HG03045 (cell line): Measurements from ENCODE around the gene MZF1.

Source experiments
- ATAC-seq: cut with Tn5 transposase; IDR thresholded peaks from one replicate; pipeline ENCODE4 v1.9.1; 2021; ENCODE audit warnings: mild to moderate bottlenecking, moderate library complexity; ENCODE audit not compliant: unreplicated experiment

MZF1 gene

DNA sequence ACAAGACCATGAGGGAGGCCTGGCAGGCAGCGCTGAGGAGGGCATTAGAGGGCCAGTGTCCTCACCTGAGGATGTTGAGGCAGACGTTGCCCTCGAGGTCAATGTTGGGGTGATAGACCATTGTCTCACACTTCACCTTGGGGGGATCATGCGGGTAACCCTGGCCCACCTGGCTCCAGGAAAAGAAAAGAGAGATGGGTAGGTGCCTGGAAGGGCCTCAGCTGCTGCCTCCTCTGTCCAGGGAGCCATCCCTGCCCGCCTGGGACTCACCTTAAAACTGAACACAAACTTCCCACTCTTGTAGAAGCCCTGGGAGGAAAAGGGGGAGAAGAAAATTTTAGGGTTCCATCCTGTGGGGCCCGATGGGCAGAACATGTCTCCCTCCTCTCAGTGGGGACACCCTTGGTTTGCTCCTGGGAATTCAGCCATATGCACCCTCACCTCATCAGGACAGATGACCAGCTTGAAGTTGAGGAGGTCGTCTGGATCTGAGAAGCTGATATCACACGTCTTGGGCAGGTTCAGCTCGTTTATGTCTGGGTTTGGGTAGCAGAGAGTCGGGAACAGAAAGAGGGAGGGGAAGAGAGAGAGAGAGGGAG is 16.4 kb downstream of the MZF1 start:
- ATAC-seq, result no peak

DNA sequence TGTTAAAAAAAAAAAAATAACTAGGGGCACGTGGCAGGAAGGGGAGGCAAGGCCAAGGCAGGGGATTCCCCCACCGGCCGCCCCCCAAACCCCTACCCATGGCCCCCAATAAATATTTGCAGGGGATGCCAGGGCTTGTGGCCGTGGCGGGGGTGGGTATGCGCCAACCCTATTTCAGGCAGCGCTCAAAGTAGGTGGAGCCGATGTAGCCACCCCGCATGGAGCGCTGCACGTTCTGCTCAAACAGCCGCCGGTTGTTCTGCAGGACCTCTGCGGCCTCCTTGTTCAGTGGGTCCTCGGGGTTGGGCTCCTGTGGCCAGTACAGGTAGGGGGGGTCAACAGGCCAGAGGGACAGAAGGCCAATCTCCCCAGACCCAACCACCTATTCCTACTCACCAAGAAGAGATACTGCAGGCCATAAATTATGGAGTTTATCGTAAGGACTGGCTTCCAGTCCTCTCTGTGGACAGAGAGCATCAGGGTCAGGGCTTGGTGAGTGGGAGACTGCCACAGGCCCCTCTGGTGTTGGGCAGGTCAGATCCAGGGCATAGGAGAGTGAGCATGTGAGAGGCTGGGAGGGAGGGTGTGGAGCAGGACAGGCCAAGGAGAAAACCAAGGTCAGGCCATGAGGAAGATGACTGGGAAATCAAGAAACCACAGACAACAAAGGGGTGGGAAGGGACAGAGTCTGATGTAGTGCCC is 17.1 kb downstream of the MZF1 start:
- no peak for ATAC-seq

DNA sequence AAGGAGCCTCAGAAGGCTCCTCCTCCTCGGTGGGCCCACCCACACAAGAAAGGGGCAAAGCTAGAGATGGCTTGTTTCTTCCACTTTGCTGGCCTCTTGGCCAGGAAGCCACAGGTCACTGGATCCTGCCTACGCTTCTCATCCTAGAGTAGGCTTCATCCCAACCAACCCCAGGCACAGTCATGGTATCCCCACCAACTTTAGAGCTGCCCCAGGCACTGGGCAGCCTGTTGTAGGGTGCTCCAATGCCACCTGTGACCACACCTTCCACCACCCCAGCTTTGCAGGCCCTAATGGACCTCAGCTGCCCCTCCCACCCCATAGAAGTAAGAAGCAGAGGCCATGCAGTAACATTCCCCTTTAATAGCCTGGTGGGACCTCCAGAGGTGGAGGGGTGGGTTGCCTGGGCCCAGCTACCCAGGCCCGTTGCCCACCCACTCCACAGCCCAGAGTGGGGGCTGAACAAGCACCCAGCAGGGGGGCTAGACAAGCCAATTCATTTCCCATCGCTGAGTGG is 17.7 kb downstream of the MZF1 start:
- ATAC-seq, result no peak

DNA sequence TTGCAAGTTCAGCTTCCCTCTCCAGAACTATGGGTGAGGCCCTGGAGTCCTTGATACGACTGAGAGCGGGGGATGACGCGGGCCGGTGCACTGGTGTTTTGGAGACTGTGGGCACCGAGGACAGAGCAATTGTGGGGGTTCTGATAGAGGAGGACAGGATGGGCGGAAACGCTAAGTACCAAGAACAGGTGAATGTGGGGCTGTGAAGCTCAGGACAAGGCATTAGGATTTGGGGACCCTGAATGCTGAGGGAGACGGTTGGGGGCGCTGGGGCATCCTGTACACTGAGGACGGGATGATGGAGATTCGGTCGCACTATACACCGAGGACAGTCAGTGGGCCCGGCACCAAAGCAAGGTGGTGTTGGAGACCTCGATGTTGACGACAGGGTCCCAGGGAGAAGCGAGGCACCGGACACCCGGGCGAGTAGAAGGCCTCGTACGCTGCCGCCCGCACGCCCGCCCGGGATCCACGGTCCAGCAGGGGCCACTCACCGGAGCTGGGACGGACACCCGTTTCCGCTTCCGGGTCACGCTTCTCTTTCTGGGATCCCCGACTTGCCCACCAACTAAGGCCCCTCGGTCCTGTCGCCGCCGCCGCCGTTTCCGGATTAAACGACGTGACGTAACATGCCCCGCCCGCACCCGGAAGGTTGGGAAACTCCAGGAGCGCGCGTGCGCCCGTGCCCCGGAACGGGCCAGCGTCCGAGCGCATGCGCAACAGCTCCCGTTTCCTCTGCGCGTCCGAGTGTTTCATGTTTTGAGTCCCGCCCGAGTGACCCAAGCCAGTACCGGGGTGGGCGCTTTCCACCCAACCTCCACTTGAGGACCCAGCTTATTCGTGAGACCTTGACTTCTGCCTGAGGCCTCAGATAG is 18.4 kb downstream of the MZF1 start, which contains the start of gene CHMP2A:
Gene CHMP2A (minus strand): TSS at position 612 of the 875 bp plus-strand sequence. CDS start 893 bp downstream, outside the sequence.
- ATAC-seq, result peak; percentile 29

DNA sequence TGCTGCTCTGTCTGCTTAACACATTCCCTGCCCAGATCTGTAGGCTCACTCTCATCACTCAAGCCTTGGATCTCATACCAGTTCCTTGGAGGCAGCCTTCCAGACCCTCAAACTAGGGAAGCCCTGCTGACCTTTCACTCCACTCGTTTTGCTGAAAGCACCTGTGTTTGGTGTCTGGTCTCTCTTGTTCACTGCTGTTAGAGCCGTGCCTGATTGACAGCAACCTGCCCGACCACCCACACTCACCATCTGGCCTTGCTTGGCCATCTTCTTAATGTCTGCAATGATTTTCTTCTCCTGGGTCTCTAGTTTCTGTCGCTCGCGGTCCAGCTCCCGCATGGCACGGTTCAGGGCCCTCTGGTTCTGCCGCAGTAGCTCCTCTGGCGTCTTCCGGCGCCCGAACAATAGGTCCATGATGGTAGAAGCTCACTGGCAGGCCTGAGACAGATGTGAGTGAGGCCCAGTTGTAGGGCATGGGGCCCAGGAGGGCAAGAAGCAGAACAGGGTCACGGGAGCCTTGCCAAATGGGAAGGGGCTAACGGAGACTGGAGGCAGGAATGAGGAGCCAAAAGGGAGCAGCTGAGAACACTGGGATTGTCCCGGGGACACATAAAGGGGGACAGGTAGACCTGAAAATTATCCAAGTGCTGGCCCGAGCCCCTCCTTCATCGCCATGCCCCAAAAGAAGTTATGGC is 19.2 kb downstream of the MZF1 start:
- no peak for ATAC-seq

DNA sequence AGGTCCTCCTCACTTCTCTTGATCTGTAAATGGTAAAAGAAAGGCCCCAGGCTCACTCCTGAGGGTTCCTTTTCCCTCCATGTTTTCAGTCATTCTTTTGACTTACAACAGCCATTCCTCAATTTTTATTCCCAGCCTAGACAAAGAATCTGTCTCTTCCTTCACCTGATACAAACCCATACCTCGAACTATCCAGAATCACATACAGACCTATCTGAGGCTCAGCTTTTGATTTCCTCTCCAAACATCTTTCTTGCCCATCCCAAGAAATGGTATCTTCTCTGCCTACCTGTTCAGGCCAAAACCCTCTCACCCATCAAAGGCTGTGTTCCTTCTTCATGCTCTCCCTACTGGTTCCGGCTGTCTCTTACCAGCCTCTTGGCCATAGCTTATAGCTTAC is 20.5 kb downstream of the MZF1 start:
- no peak for ATAC-seq

DNA sequence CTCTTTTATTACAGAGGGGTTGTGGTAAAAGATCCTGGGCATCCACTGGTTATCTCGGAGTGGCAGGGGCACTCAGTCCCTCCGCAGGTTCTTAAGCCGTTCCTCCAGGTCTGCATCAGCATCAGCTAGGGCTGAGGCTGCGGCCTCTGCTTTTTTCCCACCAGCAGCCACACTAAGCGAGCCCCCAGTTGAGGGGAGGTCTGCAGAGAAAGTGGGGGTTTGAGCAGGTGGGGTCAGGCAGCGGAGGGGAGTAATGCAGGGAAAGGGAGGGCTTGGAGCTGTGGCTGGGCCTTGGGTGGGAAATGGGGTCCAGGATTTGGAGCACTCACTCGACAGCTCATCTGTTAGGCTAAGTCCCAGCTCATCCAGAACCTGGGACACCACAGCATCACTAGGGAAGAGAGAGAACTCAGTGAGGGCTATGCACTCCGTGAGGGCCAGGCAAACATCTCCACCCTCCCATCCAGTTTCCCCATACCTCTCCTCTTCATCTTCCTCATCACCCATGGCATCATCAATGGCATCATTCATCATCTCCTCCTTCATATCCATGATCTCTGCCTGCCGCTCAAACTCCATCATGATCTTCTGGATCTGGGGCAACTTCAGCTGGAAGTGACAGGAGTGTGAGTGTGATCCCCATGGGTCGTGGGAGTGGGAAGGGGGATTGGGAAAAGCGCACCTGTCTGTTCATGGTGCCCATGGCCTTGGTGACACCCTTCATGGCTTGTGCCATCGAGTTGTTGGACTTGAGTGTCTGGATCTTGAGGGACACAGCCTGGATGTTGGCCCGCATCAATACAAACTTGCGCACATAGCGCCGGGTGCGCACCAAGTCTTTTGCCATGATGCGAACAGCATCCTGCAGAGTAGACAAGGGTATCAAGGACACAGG is 21.3 kb downstream of the MZF1 start:
- ATAC-seq, result no peak

DNA sequence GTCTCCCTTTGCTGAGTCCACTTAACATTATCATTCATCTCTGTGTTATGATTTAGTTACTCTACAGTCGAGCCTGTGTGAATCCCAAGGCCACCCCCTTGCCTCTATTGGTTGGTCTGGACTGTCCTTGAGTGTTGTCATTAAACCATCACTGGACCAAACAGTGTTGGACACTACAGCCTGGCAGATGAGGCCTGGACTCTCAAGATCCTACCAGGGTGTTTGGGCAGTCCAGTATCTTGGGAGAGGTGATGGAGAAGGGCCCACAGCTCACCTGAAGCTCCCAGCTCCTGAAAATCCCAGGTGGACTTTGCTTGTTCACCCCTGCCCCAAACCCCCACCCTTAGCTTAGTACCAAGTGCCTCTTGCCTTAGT is 22.0 kb downstream of the MZF1 start:
- no peak for ATAC-seq

DNA sequence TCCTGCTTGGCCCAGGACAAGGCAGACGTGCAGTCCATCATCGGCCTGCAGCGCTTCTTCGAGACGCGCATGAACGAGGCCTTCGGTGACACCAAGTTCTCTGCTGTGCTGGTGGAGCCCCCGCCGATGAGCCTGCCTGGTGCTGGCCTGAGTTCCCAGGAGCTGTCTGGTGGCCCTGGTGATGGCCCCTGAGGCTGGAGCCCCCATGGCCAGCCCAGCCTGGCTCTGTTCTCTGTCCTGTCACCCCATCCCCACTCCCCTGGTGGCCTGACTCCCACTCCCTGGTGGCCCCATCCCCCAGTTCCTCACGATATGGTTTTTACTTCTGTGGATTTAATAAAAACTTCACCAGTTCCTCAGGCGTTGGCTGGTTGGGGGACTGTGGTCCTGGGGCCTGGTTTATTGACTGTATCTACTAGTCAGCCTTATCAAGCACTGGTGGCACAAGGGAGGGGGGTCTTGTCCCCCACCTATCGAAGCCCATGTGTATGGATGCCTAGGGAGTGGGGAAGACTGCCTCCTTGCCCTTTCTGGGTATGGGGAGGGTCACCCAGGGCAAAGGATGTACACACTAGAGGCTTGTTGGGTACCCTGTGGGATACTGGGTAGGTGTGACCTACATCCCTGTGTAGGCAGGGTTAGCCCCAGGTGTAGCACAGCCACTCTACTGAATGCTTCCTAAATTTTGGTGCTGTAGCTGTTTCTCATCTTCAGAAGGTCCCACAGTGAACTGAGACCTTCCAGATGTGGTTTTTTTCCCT is 22.6 kb downstream of the MZF1 start:
- no peak for ATAC-seq

DNA sequence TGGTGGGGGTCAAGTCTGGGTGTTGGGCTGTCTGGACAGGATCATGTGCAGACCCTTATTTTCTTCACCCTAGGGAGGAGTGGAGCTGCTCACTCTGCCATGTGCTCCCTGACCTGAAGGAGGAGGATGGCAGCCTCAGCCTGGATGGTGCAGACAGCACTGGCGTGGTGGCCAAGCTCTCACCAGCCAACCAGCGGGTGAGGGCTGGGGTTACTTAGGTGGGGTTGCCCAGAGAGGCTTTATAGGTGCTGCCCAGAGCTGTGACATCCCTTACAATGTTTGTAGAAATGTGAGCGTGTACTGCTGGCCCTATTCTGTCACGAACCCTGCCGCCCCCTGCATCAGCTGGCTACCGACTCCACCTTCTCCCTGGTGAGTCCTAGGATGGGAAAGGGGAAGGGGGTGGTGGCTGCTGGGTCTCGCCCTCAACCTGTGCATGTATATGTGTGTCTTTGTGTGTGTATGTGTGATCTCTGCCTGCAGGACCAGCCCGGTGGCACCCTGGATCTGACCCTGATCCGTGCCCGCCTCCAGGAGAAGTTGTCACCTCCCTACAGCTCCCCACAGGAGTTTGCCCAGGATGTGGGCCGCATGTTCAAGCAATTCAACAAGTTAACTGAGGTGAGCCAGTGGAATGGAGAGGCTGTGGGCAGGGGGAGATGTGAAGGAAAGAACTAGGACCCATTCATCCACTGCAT is 23.3 kb downstream of the MZF1 start:
- ATAC-seq, result no peak

DNA sequence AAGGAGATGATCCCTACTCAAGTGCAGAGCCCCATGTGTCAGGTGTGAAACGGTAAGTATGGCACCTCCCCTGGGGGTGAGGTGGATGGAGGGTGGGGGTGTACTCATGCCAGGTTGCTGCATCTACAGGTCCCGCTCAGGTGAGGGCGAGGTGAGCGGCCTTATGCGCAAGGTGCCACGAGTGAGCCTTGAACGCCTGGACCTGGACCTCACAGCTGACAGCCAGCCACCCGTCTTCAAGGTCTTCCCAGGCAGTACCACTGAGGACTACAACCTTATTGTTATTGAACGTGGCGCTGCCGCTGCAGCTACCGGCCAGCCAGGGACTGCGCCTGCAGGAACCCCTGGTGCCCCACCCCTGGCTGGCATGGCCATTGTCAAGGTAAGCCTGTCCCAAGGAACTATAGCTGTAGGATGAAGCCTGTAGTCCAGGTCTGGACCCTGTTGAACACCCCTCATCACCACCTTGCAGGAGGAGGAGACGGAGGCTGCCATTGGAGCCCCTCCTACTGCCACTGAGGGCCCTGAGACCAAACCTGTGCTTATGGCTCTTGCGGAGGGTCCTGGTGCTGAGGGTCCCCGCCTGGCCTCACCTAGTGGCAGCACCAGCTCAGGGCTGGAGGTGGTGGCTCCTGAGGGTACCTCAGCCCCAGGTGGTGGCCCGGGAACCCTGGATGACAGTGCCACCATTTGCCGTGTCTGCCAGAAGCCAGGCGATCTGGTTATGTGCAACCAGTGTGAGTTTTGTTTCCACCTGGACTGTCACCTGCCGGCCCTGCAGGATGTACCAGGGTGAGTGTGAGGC is 24.1 kb downstream of the MZF1 start:
- no peak for ATAC-seq

DNA sequence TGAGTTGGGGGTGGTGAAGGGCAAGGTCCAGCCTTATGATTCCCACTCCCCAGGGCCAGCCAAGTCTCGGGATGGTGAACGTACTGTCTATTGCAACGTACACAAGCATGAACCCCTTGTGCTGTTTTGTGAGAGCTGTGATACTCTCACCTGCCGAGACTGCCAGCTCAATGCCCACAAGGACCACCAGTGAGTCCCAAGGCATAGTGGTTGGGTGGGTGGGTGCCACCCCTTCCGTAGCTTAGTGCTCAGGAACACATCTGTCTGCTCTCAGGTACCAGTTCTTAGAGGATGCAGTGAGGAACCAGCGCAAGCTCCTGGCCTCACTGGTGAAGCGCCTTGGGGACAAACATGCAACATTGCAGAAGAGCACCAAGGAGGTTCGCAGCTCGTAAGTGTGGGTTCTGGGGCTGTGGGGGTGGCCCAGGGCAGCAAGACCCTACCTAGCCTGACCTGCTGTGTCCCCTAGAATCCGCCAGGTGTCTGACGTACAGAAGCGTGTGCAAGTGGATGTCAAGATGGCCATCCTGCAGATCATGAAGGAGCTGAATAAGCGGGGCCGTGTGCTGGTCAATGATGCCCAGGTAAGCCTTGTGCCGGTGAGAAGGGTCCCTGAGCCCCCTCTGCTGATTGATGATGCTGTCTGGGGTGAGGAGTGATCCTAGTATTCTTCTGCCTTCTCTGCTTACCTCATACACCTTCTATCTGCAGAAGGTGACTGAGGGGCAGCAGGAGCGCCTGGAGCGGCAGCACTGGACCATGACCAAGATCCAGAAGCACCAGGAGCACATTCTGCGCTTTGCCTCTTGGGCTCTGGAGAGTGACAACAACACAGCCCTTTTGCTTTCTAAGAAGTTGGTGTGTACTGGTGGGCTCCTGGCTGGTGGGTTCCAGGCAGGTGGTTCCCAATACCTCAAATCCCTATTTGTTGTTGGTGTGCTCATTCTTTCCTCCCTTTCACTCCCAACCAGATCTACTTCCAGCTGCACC is 25.5 kb downstream of the MZF1 start:
- ATAC-seq, result no peak

DNA sequence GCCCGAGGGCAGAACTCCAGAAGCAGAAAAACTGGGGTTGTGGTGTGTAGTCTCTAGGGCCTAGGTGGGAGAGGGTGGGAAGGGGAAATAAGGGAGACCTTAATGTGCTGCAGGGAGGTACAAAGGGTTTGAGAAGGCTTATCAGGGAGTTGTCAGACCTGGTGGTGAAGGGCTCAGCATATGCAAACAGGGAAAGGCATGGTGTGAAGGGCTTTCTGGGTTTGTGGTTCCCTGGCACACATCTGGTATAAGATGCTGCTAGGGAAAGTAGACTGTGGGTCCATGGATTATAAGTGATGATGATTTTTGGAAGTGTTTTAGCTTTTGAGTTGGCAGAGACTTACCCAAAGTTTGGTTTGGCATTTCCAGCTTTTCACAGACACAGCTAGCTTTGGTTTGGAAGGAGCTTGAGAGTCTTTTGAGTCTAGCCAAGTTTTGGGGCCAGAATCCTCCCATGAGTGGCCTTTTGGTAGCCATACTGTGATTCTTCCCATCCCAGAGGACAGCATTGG is 27.1 kb downstream of the MZF1 start:
- ATAC-seq, result no peak

DNA sequence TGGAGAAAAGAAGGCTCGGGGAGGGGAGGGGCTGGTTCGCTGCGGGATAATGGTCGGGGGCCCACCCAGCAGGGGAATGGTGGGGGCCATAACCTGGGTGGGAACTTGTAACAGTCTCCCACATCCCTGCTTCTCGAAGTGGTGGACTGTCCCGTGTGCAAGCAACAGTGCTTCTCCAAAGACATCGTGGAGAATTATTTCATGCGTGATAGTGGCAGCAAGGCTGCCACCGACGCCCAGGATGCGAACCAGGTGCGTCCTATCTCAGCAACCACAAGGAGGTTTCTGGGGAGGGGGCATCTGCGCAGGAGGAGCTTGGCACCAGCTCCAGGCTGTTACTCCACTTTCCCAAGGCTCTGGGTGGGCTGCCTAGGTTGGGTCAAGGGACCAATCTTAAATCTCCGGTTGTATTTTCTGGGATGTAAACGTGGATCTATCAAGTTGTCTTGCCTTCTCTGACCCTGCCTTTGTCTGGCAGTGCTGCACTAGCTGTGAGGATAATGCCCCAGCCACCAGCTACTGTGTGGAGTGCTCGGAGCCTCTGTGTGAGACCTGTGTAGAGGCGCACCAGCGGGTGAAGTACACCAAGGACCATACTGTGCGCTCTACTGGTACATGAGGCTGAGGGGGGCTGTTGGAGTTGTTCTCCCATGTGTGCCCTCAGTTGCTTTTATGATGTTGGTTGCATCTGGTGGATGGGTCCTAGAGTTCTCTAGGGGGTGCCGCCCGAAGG is 27.7 kb downstream of the MZF1 start:
- no peak for ATAC-seq

DNA sequence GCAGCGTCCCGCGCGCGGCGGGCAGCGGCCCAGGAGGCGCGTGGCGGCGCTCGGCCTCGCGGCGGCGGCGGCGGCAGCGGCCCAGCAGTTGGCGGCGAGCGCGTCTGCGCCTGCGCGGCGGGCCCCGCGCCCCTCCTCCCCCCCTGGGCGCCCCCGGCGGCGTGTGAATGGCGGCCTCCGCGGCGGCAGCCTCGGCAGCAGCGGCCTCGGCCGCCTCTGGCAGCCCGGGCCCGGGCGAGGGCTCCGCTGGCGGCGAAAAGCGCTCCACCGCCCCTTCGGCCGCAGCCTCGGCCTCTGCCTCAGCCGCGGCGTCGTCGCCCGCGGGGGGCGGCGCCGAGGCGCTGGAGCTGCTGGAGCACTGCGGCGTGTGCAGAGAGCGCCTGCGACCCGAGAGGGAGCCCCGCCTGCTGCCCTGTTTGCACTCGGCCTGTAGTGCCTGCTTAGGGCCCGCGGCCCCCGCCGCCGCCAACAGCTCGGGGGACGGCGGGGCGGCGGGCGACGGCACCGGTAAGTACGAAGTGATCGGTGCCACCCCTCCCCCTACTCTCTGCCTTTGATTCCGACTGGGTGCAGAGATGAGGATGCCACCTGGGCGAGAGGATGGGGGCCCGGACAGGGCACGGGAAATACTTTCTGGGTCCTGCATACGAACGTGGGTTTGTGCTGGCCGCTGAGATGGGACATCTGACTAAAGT is 28.4 kb downstream of the MZF1 start:
- ATAC-seq, result peak; percentile 55
